ENCODE results near the gene GTPBP4. TPM values are rescaled to one million over a fixed set of nuclear protein-coding genes. Genes with fewer than 3 reads are reported as not detected.

GTPBP4 gene
- total and polyA plus RNA-seq, 2 donors from 2014 or later = 18.9 to 37.1 TPM

DNA sequence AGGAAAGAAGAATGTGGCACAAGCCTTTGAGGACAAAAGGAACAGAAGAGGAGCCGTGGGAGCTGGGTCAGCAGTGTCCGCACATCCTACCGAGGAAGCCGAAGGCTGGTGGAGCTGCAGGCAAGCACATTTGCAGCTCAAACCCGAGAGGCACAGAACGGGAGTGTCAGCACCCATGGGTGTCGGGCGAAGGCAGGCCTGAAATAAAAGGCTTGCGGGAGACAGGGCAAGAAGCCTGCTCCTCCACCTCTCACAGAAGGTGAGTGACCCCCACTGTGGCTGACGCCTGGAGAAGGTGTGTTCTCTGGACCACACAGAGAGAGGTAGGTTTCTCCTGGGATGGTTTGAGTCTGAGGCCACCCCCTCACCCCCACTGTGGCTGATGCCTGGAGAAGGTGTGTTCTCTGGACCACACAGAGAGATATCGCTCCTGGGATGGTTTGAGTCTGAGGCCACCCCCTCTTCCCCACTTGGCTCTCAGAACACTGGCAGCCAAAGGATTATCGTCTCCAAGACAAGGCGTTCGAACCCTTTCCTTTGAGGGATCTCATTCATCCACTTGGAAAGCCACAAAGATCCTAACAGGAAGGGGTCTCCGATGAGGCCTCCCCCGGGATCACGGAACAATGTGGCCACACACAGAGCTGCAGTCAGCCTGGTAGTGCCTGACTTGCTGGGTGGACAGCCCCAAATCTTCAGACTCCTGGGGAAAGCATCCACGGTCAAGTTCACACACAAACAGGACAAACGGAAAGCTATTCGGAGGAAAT, 21.6 kb upstream of the GTPBP4 start:
- no peaks in the 10 kb centered on the region for H3K36me3 ChIP-seq (ENCODE audit: control insufficient read depth in 2 of 3, insufficient read depth in 3 of 3, low read length in 3 of 3)
- H3K9ac ChIP-seq (ENCODE audit: low read length in 3 of 3) = no peak overlapping the region
- H3K27me3 ChIP-seq (ENCODE audit: control insufficient read depth, insufficient read depth, low read length) = no peaks in the 10 kb centered on the region
- TF ChIP-seq, protein P1, sequence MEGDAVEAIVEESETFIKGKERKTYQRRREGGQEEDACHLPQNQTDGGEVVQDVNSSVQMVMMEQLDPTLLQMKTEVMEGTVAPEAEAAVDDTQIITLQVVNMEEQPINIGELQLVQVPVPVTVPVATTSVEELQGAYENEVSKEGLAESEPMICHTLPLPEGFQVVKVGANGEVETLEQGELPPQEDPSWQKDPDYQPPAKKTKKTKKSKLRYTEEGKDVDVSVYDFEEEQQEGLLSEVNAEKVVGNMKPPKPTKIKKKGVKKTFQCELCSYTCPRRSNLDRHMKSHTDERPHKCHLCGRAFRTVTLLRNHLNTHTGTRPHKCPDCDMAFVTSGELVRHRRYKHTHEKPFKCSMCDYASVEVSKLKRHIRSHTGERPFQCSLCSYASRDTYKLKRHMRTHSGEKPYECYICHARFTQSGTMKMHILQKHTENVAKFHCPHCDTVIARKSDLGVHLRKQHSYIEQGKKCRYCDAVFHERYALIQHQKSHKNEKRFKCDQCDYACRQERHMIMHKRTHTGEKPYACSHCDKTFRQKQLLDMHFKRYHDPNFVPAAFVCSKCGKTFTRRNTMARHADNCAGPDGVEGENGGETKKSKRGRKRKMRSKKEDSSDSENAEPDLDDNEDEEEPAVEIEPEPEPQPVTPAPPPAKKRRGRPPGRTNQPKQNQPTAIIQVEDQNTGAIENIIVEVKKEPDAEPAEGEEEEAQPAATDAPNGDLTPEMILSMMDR (IDR thresholded peaks at IDR 0.05; ENCODE audit: borderline replicate concordance, extremely low read depth, insufficient read depth) = no peak
- H3K4me3 ChIP-seq (ENCODE audit: low read length in 3 of 3) = no peak overlapping the region
- DNase-seq (no peak), FAIRE-seq (no peak)
- H3K4me1 ChIP-seq (ENCODE audit: control insufficient read depth in 2 of 3, insufficient read depth in 2 of 3, low read depth in 1 of 3, low read length in 3 of 3) = peaks cover 0 to 13% (median 11%) of the 10 kb centered on the region in 3 donors
- H3K9me3 ChIP-seq (ENCODE audit: control insufficient read depth in 2 of 3, insufficient read depth in 1 of 3, low read length in 3 of 3) = no peaks in the 10 kb centered on the region
- H3K27ac ChIP-seq (ENCODE audit: low read depth in 2 of 2, low read length in 2 of 2) = no peak overlapping the region
- intact Hi-C loops (cut with DNase I) = no loop called here

- Histone ChIP-seq H3K4me1 (ENCODE audit: control insufficient read depth in 2 of 3, insufficient read depth in 2 of 3, low read depth in 1 of 3, low read length in 3 of 3) (peaks cover 0 to 13% (median 11%) of the 10 kb centered on the region in 3 donors), H3K36me3 (ENCODE audit: control insufficient read depth in 2 of 3, insufficient read depth in 3 of 3, low read length in 3 of 3) (no peaks in the 10 kb centered on the region), H3K9me3 (ENCODE audit: control insufficient read depth in 2 of 3, insufficient read depth in 1 of 3, low read length in 3 of 3) (no peaks in the 10 kb centered on the region), H3K27ac (ENCODE audit: low read depth in 2 of 2, low read length in 2 of 2) (no peak overlapping the region), H3K4me3 (ENCODE audit: low read length in 3 of 3) (no peak overlapping the region), H3K9ac (ENCODE audit: low read length in 3 of 3) (no peak overlapping the region), H3K27me3 (ENCODE audit: control insufficient read depth, insufficient read depth, low read length) (no peaks in the 10 kb centered on the region)
- FAIRE-seq = no peak
- peak in 1 of 5 donors; percentile 1 for DNase-seq
- intact Hi-C loops (cut with DNase I) = no loop called here
- TF ChIP-seq, protein P1 (IDR thresholded peaks at IDR 0.05; ENCODE audit: borderline replicate concordance, extremely low read depth, insufficient read depth) = no peak
Measured at GRCh38 chr10:968546-969199, 19.6 kb upstream of the GTPBP4 start.

- intact Hi-C loops (cut with DNase I) = no loop called here
- Histone ChIP-seq H3K36me3 (ENCODE audit: control insufficient read depth in 2 of 3, insufficient read depth in 3 of 3, low read length in 3 of 3) (no peaks in the 10 kb centered on the region), H3K4me3 (ENCODE audit: low read length in 3 of 3) (no peak overlapping the region), H3K27me3 (ENCODE audit: control insufficient read depth, insufficient read depth, low read length) (no peaks in the 10 kb centered on the region), H3K4me1 (ENCODE audit: control insufficient read depth in 2 of 3, insufficient read depth in 2 of 3, low read depth in 1 of 3, low read length in 3 of 3) (peaks cover 0 to 15% (median 11%) of the 10 kb centered on the region in 3 donors), H3K27ac (ENCODE audit: low read depth in 2 of 2, low read length in 2 of 2) (no peak overlapping the region), H3K9me3 (ENCODE audit: control insufficient read depth in 2 of 3, insufficient read depth in 1 of 3, low read length in 3 of 3) (no peaks in the 10 kb centered on the region), H3K9ac (ENCODE audit: low read length in 3 of 3) (no peak overlapping the region)
- no peak for FAIRE-seq
- peak in 1 of 5 donors; percentile 33 for DNase-seq
- TF ChIP-seq, protein P1 (IDR thresholded peaks at IDR 0.05; ENCODE audit: borderline replicate concordance, extremely low read depth, insufficient read depth) = no peak
Measured at GRCh38 chr10:969473-970150, 18.6 kb upstream of the GTPBP4 start.
